ENCODE results near the gene SLC4A2.
A peak's percentile ranks its signal among the peaks of the same experiment; 100 is the strongest.

The SLC4A2 gene

GRCh38 chr7:151099486-151100211 is 40.3 kb downstream of the SLC4A2 start:
- DNase-seq: no peak

- no peak for DNase-seq
These were observed 41.5 kb downstream of the SLC4A2 start for GRCh38 chr7:151100921-151101320.

GRCh38 chr7:151101621-151102396 is 42.4 kb downstream of the SLC4A2 start:
- DNase-seq: no peak

GRCh38 chr7:151102991-151103390 is 43.6 kb downstream of the SLC4A2 start:
- DNase-seq: no peak

- DNase-seq: no peak
These were observed 44.6 kb downstream of the SLC4A2 start for GRCh38 chr7:151103973-151104372.

- DNase-seq: no peak
These were observed 45.2 kb downstream of the SLC4A2 start for GRCh38 chr7:151104411-151105235.

- DNase-seq: no peak
These were observed 48.5 kb downstream of the SLC4A2 start for GRCh38 chr7:151107882-151108281.

- DNase-seq: peak; percentile 26
These were observed 50.0 kb downstream of the SLC4A2 start for GRCh38 chr7:151109094-151110048.

GRCh38 chr7:151110236-151110940 is 51.0 kb downstream of the SLC4A2 start:
- no peak for DNase-seq

GRCh38 chr7:151110941-151111645 is 51.7 kb downstream of the SLC4A2 start:
- peak; percentile 88 for DNase-seq

- peak; percentile 19 for DNase-seq
These were observed 54.2 kb downstream of the SLC4A2 start for GRCh38 chr7:151113344-151114150.

- DNase-seq: peak; percentile 54
These were observed 55.0 kb downstream of the SLC4A2 start for GRCh38 chr7:151114151-151115090.

- DNase-seq: peak; percentile 66
These were observed 55.9 kb downstream of the SLC4A2 start for GRCh38 chr7:151115121-151115835.

- peak; percentile 24 for DNase-seq
These were observed 56.5 kb downstream of the SLC4A2 start for GRCh38 chr7:151115836-151116418.

- no peak for DNase-seq
These were observed 57.4 kb downstream of the SLC4A2 start for GRCh38 chr7:151116603-151117440.

- no peak for DNase-seq
These were observed 58.2 kb downstream of the SLC4A2 start for GRCh38 chr7:151117565-151117964.

Measured in hematopoietic multipotent progenitor cell treated with erythropoietin and hydrocortisone succinate and interleukin-3 and kit ligand, for 6 days (in vitro differentiated cells).